HepG2 (cell line): Measurements from ENCODE around the gene ALDH4A1. TPM values are rescaled to one million over a fixed set of nuclear protein-coding genes. Genes with fewer than 3 reads are reported as not detected.

Source experiments
- FOSL2 ChIP-seq: sonication (generic); formaldehyde crosslinking; IDR thresholded peaks from 2 replicates; pipeline ENCODE4 v1.4.0; 2020; ENCODE audit warnings: missing genetic modification reagents
- HES4 ChIP-seq: sonication (generic); formaldehyde crosslinking; IDR thresholded peaks from 2 replicates; pipeline ENCODE4 v1.9.0; 2021; ENCODE audit warnings: mild to moderate bottlenecking, missing genetic modification reagents, borderline replicate concordance
- NFKBIZ ChIP-seq: IDR thresholded peaks from 2 replicates; pipeline ENCODE4 v1.6.1; 2018; ENCODE audit warnings: missing genetic modification reagents, missing compliant biosample characterization
- NR1H2 ChIP-seq: sonication (generic); formaldehyde crosslinking; IDR thresholded peaks from 2 replicates; pipeline ENCODE4 v1.8.1; 2022; ENCODE audit warnings: low read depth, missing genetic modification reagents, borderline replicate concordance
- POGZ ChIP-seq: sonication (generic); formaldehyde crosslinking; IDR thresholded peaks from 2 replicates; pipeline ENCODE4 v1.4.0; 2020; ENCODE audit warnings: mild to moderate bottlenecking, missing genetic modification reagents
- POLR2A ChIP-seq, 2 experiments: IDR thresholded peaks; 2 replicates each; pipeline ENCODE4 v1.6.1; 2011; ENCODE audit warnings: low read depth in 2 of 2, low read length in 2 of 2, mild to moderate bottlenecking in 1 of 2, moderate library complexity in 1 of 2; ENCODE audit not compliant: insufficient read depth in 1 of 2
- TAF1 ChIP-seq: sonication (generic); formaldehyde crosslinking; IDR thresholded peaks from 2 replicates; pipeline ENCODE4 v1.4.0; 2020; ENCODE audit warnings: missing genetic modification reagents
- TBX2 ChIP-seq: sonication (generic); formaldehyde crosslinking; IDR thresholded peaks from 2 replicates; pipeline ENCODE4 v1.5.0; 2020; ENCODE audit warnings: missing genetic modification reagents, mild to moderate bottlenecking, borderline replicate concordance
- TEF ChIP-seq: sonication (generic); formaldehyde crosslinking; IDR thresholded peaks from 2 replicates; pipeline ENCODE4 v1.5.0; 2020; ENCODE audit warnings: missing genetic modification reagents
- TP53 ChIP-seq: sonication (generic); formaldehyde crosslinking; conservative IDR thresholded peaks from 2 replicates; pipeline ENCODE4 v1.4.0; 2020; ENCODE audit warnings: missing genetic modification reagents
- ZBTB38 ChIP-seq: sonication (generic); formaldehyde crosslinking; IDR thresholded peaks from 2 replicates; pipeline ENCODE4 v1.5.1; 2020; ENCODE audit warnings: mild to moderate bottlenecking, missing genetic modification reagents
- ZMYM4 ChIP-seq: sonication (generic); formaldehyde crosslinking; IDR thresholded peaks from 2 replicates; pipeline ENCODE4 v1.8.1; 2023; ENCODE audit warnings: mild to moderate bottlenecking, missing genetic modification reagents
- ZNF292 ChIP-seq: sonication (generic); formaldehyde crosslinking; IDR thresholded peaks from 2 replicates; pipeline ENCODE4 v1.8.1; 2022; ENCODE audit warnings: mild to moderate bottlenecking, low read depth, missing genetic modification reagents, borderline replicate concordance
- ZNF569 ChIP-seq: sonication (generic); formaldehyde crosslinking; IDR thresholded peaks from 2 replicates; pipeline ENCODE4 v1.5.0; 2020; ENCODE audit warnings: mild to moderate bottlenecking, missing genetic modification reagents, moderate library complexity, borderline replicate concordance
- ZNF703 ChIP-seq: sonication (generic); formaldehyde crosslinking; IDR thresholded peaks from 2 replicates; pipeline ENCODE4 v1.5.1; 2020; ENCODE audit warnings: missing genetic modification reagents, mild to moderate bottlenecking, moderate library complexity, borderline replicate concordance
- polyA plus RNA-seq, 8 experiments: library from polyadenylated mRNA; depleted of rRNA in 3 of 8; stranded (reverse) in 7 of 8; unstranded in 1 of 8; fragments of >200 nt; fragmentation: Illumina TruSeq in 4 of 8; extraction: Trizol in 4 of 8; gene quantifications; 2 replicates each; pipeline versions ENCODE4 v1.2.1 to v1.2.3, GENCODE V29; 2011 to 2016; ENCODE audit warnings: low read depth in 4 of 8, missing spikeins in 1 of 8, mixed read lengths in 1 of 8; ENCODE audit not compliant: insufficient read depth in 1 of 8
- total RNA-seq, 5 experiments: library from RNA; depleted of rRNA; stranded (reverse); fragments of >200 nt; fragmentation: Illumina TruSeq; extraction: Trizol; gene quantifications; 2 replicates each; pipeline ENCODE4 v1.2.3, GENCODE V29; 2016; ENCODE audit warnings: low read depth in 1 of 5
- TF ChIP-seq, protein P1 (sequence below): sonication (generic); formaldehyde crosslinking; IDR thresholded peaks from 2 replicates; pipeline ENCODE4 v1.8.0; 2022; ENCODE audit warnings: mild to moderate bottlenecking, missing genetic modification reagents
- TF ChIP-seq, protein P2 (sequence below): sonication (generic); formaldehyde crosslinking; IDR thresholded peaks from 2 replicates; pipeline ENCODE4 v1.5.1; 2020; ENCODE audit warnings: mild to moderate bottlenecking, missing genetic modification reagents, borderline replicate concordance

The ALDH4A1 gene
- total and polyA plus RNA-seq, 2 of the 13 experiments (the other 11 are each of a cell fraction or from before 2014, with no cell fraction given) = 76.4 to 240 TPM

- peak; percentile 14; the same call in 1 of the 2 replicates for TF ChIP-seq ZBTB38 (CRISPR knock-in tag)
- peak; percentile 64 for TF ChIP-seq ZMYM4 (CRISPR knock-in tag)
- TF ChIP-seq HES4 (CRISPR knock-in tag) = no peak
- TF ChIP-seq TBX2 (CRISPR knock-in tag) = peak; percentile 65
- peak; percentile 75 to 77 for TF ChIP-seq POLR2A (IDR thresholded peaks at IDR 0.05; ENCODE audit: insufficient read depth in 1 of 2, low read depth in 2 of 2, low read length in 2 of 2)
- TF ChIP-seq, protein P1, sequence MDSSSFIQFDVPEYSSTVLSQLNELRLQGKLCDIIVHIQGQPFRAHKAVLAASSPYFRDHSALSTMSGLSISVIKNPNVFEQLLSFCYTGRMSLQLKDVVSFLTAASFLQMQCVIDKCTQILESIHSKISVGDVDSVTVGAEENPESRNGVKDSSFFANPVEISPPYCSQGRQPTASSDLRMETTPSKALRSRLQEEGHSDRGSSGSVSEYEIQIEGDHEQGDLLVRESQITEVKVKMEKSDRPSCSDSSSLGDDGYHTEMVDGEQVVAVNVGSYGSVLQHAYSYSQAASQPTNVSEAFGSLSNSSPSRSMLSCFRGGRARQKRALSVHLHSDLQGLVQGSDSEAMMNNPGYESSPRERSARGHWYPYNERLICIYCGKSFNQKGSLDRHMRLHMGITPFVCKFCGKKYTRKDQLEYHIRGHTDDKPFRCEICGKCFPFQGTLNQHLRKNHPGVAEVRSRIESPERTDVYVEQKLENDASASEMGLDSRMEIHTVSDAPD (CRISPR knock-in tag) = no peak
- TF ChIP-seq TEF (CRISPR knock-in tag) = no peak
- peak; percentile 61 for TF ChIP-seq POGZ (CRISPR knock-in tag)
- no peak for TF ChIP-seq NR1H2 (CRISPR knock-in tag)
- TF ChIP-seq NFKBIZ (CRISPR knock-in tag) = no peak; the same call in 1 of the 2 replicates
- TF ChIP-seq ZNF703 = no peak
- TF ChIP-seq TP53 (CRISPR knock-in tag) = no peak
- TF ChIP-seq FOSL2 (CRISPR knock-in tag) = no peak; the same call in 1 of the 2 replicates
- TF ChIP-seq, protein P2, sequence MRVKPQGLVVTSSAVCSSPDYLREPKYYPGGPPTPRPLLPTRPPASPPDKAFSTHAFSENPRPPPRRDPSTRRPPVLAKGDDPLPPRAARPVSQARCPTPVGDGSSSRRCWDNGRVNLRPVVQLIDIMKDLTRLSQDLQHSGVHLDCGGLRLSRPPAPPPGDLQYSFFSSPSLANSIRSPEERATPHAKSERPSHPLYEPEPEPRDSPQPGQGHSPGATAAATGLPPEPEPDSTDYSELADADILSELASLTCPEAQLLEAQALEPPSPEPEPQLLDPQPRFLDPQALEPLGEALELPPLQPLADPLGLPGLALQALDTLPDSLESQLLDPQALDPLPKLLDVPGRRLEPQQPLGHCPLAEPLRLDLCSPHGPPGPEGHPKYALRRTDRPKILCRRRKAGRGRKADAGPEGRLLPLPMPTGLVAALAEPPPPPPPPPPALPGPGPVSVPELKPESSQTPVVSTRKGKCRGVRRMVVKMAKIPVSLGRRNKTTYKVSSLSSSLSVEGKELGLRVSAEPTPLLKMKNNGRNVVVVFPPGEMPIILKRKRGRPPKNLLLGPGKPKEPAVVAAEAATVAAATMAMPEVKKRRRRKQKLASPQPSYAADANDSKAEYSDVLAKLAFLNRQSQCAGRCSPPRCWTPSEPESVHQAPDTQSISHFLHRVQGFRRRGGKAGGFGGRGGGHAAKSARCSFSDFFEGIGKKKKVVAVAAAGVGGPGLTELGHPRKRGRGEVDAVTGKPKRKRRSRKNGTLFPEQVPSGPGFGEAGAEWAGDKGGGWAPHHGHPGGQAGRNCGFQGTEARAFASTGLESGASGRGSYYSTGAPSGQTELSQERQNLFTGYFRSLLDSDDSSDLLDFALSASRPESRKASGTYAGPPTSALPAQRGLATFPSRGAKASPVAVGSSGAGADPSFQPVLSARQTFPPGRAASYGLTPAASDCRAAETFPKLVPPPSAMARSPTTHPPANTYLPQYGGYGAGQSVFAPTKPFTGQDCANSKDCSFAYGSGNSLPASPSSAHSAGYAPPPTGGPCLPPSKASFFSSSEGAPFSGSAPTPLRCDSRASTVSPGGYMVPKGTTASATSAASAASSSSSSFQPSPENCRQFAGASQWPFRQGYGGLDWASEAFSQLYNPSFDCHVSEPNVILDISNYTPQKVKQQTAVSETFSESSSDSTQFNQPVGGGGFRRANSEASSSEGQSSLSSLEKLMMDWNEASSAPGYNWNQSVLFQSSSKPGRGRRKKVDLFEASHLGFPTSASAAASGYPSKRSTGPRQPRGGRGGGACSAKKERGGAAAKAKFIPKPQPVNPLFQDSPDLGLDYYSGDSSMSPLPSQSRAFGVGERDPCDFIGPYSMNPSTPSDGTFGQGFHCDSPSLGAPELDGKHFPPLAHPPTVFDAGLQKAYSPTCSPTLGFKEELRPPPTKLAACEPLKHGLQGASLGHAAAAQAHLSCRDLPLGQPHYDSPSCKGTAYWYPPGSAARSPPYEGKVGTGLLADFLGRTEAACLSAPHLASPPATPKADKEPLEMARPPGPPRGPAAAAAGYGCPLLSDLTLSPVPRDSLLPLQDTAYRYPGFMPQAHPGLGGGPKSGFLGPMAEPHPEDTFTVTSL (CRISPR knock-in tag) = no peak; the same call in 1 of the 2 replicates
- TF ChIP-seq ZNF569 = no peak
- peak; percentile 26; the same call in 1 of the 2 replicates for TF ChIP-seq TAF1 (CRISPR knock-in tag)
- TF ChIP-seq ZNF292 (CRISPR knock-in tag) = no peak
Measured at GRCh38 chr1:18902523-18903290, at the start of gene ALDH4A1 (continued).
